Calu3 (cell line): Measurements from ENCODE around the gene PDE7B. TPM values are rescaled to one million over a fixed set of nuclear protein-coding genes. Genes with fewer than 3 reads are reported as not detected.

Experiments used
- BruUV-seq: library from RNA; stranded (reverse); fragments of 400-500 nt; replicated peaks from 2 replicates; lab custom pipeline; 2021; lab: Mats Ljungman, UMichigan
- CTCF ChIA-PET: fragments of 300-600 bp; sonication (Branson Sonifier 250); formaldehyde crosslinking; loops from one replicate; lab custom pipeline; 2022; ENCODE audit warnings: antibody characterized with exemption; lab: Charles Lee
- DNase-seq: peaks from one replicate; pipeline ENCODE4 v3.0.0; 2022
- H3K27ac Mint-ChIP-seq: one replicate; pipeline ENCODE4 v1.8.0; 2022; ENCODE audit warnings: mixed read lengths; ENCODE audit not compliant: unreplicated experiment
- H3K27me3 Mint-ChIP-seq: one replicate; pipeline ENCODE4 v1.8.0; 2022; ENCODE audit warnings: mixed read lengths; ENCODE audit not compliant: unreplicated experiment
- H3K36me3 Mint-ChIP-seq: one replicate; pipeline ENCODE4 v1.8.0; 2022; ENCODE audit warnings: mild to moderate bottlenecking, moderate library complexity, mixed read lengths; ENCODE audit not compliant: insufficient read depth, unreplicated experiment
- H3K4me1 Mint-ChIP-seq: one replicate; pipeline ENCODE4 v1.8.0; 2022; ENCODE audit warnings: mild to moderate bottlenecking, low read depth, mixed read lengths; ENCODE audit not compliant: unreplicated experiment
- H3K4me3 Mint-ChIP-seq: one replicate; pipeline ENCODE4 v1.8.0; 2022; ENCODE audit warnings: mild to moderate bottlenecking, low read depth, moderate library complexity, mixed read lengths; ENCODE audit not compliant: unreplicated experiment
- H3K9me3 Mint-ChIP-seq: one replicate; pipeline ENCODE4 v1.8.0; 2022; ENCODE audit warnings: low read depth, mixed read lengths; ENCODE audit not compliant: unreplicated experiment
- intact Hi-C: fragments of 100-400 bp; cut with micrococcal nuclease; formaldehyde crosslinking; loops from one replicate; pipeline ENCODE4 v1.10.0; 2022; ENCODE audit not compliant: unreplicated experiment
- total RNA-seq: library from RNA; stranded (reverse); gene quantifications from 2 replicates; pipeline ENCODE4 v1.2.3, GENCODE V29; 2022
- TF ChIP-seq, protein P1 (sequence below): fragments of 200-600 bp; IDR thresholded peaks from one replicate; pipeline ENCODE4 v1.8.0; 2022; ENCODE audit warnings: antibody characterized with exemption; ENCODE audit not compliant: unreplicated experiment

Gene PDE7B
- total RNA-seq, 1 experiment from 2014 or later, result 0.09 TPM

DNA sequence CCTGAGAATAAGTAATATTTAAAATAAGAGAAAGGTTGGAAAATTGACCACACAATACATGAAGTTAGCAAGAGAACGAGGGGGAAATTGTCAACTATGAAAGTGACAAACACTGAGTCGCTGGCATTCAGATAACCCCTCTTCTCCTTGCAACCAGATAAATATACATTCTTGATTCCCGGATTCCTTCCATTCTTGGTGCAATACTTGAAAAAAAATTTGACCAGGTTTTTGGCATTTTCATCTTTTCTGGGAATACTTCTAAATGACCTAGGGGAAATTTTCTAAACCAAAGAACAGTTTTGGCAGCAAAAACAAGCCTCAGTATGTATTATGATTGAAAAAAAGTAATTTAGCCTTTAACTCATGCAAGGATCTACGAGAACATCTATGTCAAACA, 164.0 kb downstream of the PDE7B start:
- peaks cover 8% of the 10 kb centered on the region for H3K4me1 Mint-ChIP-seq
- H3K27me3 Mint-ChIP-seq, result no peaks in the 10 kb centered on the region
- intact Hi-C loops, result no loop called here
- H3K4me3 Mint-ChIP-seq, result no peak overlapping the region
- CTCF ChIA-PET, result no interaction called here
- no peaks in the 10 kb centered on the region for H3K36me3 Mint-ChIP-seq
- TF ChIP-seq, protein P1, sequence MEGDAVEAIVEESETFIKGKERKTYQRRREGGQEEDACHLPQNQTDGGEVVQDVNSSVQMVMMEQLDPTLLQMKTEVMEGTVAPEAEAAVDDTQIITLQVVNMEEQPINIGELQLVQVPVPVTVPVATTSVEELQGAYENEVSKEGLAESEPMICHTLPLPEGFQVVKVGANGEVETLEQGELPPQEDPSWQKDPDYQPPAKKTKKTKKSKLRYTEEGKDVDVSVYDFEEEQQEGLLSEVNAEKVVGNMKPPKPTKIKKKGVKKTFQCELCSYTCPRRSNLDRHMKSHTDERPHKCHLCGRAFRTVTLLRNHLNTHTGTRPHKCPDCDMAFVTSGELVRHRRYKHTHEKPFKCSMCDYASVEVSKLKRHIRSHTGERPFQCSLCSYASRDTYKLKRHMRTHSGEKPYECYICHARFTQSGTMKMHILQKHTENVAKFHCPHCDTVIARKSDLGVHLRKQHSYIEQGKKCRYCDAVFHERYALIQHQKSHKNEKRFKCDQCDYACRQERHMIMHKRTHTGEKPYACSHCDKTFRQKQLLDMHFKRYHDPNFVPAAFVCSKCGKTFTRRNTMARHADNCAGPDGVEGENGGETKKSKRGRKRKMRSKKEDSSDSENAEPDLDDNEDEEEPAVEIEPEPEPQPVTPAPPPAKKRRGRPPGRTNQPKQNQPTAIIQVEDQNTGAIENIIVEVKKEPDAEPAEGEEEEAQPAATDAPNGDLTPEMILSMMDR, result no peak
- DNase-seq, result no peak
- BruUV-seq, result no TSS peak
- H3K27ac Mint-ChIP-seq, result no peak overlapping the region
- no peaks in the 10 kb centered on the region for H3K9me3 Mint-ChIP-seq

DNA sequence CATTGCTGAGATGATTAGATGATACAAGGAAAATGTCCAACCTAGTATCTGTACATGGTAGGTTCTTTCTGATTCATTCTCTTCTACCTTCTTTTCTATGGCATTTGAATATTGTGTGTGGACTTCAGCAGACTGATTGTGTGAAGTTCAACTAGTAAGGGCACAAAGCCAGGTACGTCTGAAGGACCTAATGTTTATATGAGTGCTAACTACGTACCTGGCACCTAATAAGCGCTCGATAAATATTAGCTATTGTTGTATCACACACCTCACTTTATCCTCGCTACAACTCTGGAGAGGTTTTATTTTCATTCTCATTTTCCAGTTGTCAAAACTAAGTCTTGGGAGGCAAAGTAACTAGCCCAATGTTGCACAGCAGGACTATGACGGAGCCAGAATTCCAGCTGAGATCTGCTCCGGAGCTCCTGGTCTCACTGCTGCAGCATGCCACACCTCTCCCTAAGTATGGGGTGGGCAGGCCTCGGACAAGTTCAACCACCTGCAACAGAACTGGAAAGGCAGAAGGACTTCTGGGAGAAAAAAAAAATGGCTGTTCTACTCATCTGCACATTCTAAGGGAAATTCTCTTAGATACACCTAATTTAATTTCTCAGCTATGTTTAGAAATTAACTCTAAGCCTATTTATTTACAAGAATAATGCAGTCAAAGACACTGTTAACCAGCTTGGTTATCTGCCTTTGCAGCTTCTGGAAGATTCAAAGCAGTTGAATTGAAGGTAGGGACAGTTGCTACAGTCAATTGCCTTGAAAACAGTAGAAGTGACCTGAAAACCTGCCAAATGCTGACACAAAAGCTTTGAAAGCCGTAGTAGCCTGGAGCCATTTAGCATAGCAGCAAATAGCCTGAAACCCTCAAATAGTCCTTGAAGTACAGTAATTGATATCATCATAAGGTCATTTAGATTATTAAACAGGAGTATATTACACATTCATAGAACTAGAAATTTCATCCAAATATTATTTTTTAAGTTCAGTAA, 165.0 kb downstream of the PDE7B start:
- H3K36me3 Mint-ChIP-seq, result no peaks in the 10 kb centered on the region
- peaks cover 8% of the 10 kb centered on the region for H3K4me1 Mint-ChIP-seq
- no peaks in the 10 kb centered on the region for H3K9me3 Mint-ChIP-seq
- TF ChIP-seq, protein P1, result no peak
- no TSS peak for BruUV-seq
- CTCF ChIA-PET, result no interaction called here
- H3K27ac Mint-ChIP-seq, result no peak overlapping the region
- H3K4me3 Mint-ChIP-seq, result no peak overlapping the region
- no peak for DNase-seq
- H3K27me3 Mint-ChIP-seq, result no peaks in the 10 kb centered on the region
- intact Hi-C loops, result no loop called here

- Mint-ChIP-seq H3K36me3 (no peaks in the 10 kb centered on the region), H3K4me3 (no peak overlapping the region), H3K27ac (no peak overlapping the region), H3K4me1 (no peaks in the 10 kb centered on the region), H3K9me3 (no peaks in the 10 kb centered on the region), H3K27me3 (no peaks in the 10 kb centered on the region)
- no TSS peak for BruUV-seq
- TF ChIP-seq, protein P1, result no peak
- DNase-seq, result no peak
- intact Hi-C loops, result no loop called here
- CTCF ChIA-PET, result no interaction called here
Observed at GRCh38 chr6:136020691-136021090, 169.2 kb downstream of the PDE7B start.

DNA sequence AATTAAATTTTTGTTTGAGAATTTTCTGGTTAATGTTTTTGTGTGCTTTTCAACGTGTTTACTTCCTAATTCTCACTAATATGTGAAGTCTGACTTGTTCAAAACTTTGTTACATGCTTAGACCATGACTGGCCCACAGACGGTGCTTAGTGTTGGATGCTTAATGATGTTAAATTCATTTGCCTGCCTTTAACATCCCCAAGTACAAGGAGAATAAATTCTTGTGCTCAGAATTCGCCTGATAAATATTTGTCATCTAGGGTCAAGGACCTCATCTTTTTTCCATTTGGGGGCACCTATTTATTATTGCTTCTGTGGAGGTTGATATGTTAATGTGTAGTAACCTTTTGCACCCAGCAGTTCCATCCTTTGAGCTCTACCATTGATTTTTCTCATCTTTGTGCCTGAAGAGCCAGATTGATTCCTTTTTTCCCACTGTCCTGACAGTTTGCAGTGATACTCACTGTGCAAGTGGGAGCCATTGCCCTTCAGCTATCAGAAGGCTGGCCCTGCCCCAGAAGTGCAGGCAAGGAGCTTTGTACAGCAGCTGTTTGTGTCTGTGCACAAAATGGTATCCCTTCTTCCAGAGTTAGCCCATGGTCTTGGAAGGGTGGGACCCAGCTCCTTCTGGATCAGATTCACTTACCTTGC, 170.8 kb downstream of the PDE7B start:
- no peaks in the 10 kb centered on the region for H3K27me3 Mint-ChIP-seq
- H3K4me3 Mint-ChIP-seq, result no peak overlapping the region
- no peak for DNase-seq
- TF ChIP-seq, protein P1, result no peak
- CTCF ChIA-PET, result no interaction called here
- BruUV-seq, result no TSS peak
- no peak overlapping the region for H3K27ac Mint-ChIP-seq
- intact Hi-C loops, result no loop called here
- H3K36me3 Mint-ChIP-seq, result no peaks in the 10 kb centered on the region
- no peaks in the 10 kb centered on the region for H3K4me1 Mint-ChIP-seq
- no peaks in the 10 kb centered on the region for H3K9me3 Mint-ChIP-seq
